ENCODE results near the gene AMH.
"Not testable (repeated sequence)": the region's sequence is repeated elsewhere in the genome, so short reads cannot be mapped to it uniquely, and the experiment has no call there.

- TF ChIP-seq CTCF, POLR2A, POLR2AphosphoS5 (IDR thresholded peaks at IDR 0.05): not testable (repeated sequence)
Observed at GRCh38 chr19:2281265-2282061, 32.3 kb downstream of the AMH start.

Data from upper lobe of left lung (tissue), 4 donors.